GM12872 (cell line): Measurements from ENCODE around the gene OGFOD3.

Source experiments
- CTCF ChIP-seq: IDR thresholded peaks from 3 replicates; pipeline ENCODE4 v1.5.1; 2011; ENCODE audit warnings: low read depth, mild to moderate bottlenecking, low read length, moderate library complexity; ENCODE audit not compliant: insufficient read depth

OGFOD3 gene

GRCh38 chr17:82396601-82397435 is 21.6 kb downstream of the OGFOD3 start:
- TF ChIP-seq CTCF: no peak

- no peak for TF ChIP-seq CTCF
Observed at GRCh38 chr17:82394278-82394677, 24.1 kb downstream of the OGFOD3 start.

GRCh38 chr17:82392941-82393340 is 25.4 kb downstream of the OGFOD3 start:
- no peak for TF ChIP-seq CTCF

GRCh38 chr17:82392209-82392920 is 26.0 kb downstream of the OGFOD3 start:
- no peak for TF ChIP-seq CTCF

- no peak for TF ChIP-seq CTCF
Observed at GRCh38 chr17:82391496-82392066, 26.8 kb downstream of the OGFOD3 start.

- no peak for TF ChIP-seq CTCF
Observed at GRCh38 chr17:82390860-82391435, 27.4 kb downstream of the OGFOD3 start.
